ENCODE measurements around the gene MDGA2.

Gene MDGA2

DNA sequence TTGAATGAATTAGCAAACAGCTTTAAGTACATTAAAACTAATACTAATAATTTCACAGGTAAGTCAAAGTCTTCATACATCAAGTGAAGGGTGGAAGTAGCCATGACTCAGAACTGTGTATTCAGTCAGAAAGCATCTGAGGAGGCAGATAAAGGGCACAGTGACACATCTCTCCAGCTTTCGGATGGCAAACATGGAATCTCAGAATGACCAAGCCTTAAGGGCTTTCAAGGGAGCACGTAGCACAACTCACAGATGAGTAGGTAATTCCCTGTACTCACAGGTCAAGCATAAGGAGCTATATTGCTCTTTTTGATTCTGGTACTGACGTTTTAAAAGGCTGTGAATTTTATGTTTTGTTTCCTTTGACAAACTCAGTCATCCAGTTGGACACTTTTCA, 56.0 kb downstream of the MDGA2 start:
- Histone ChIP-seq H3K9ac (ENCODE audit: low read depth, low read length) (no peak overlapping the region), H2AFZ (ENCODE audit: low read depth, low read length) (no peak overlapping the region), H3K27me3 (ENCODE audit: insufficient read depth, low read length, poor library complexity) (no peaks in the 10 kb centered on the region), H4K20me1 (ENCODE audit: insufficient read depth, low read length) (no peaks in the 10 kb centered on the region), H3K9me3 (ENCODE audit: insufficient read depth, low read length, severe bottlenecking) (no peaks in the 10 kb centered on the region), H3K4me1 (ENCODE audit: insufficient read depth, low read length) (no peaks in the 10 kb centered on the region), H3K27ac (ENCODE audit: low read length) (no peak overlapping the region), H3K4me3 (ENCODE audit: low read depth in 1 of 2, low read length in 2 of 2) (no peak overlapping the region), H3K36me3 (ENCODE audit: insufficient read depth, low read length) (no peaks in the 10 kb centered on the region), H3K4me2 (ENCODE audit: insufficient read depth, low read length) (no peak overlapping the region), H3K79me2 (ENCODE audit: insufficient read depth, low read length) (no peaks in the 10 kb centered on the region)
- no peak for ATAC-seq (ENCODE audit: insufficient read depth, low read depth)
- DNase-seq, result no peak
- no peak for TF ChIP-seq EZH2 (IDR thresholded peaks at IDR 0.05; ENCODE audit: borderline replicate concordance, low read depth, low read length, severe bottlenecking)
- TF ChIP-seq, protein P1, sequence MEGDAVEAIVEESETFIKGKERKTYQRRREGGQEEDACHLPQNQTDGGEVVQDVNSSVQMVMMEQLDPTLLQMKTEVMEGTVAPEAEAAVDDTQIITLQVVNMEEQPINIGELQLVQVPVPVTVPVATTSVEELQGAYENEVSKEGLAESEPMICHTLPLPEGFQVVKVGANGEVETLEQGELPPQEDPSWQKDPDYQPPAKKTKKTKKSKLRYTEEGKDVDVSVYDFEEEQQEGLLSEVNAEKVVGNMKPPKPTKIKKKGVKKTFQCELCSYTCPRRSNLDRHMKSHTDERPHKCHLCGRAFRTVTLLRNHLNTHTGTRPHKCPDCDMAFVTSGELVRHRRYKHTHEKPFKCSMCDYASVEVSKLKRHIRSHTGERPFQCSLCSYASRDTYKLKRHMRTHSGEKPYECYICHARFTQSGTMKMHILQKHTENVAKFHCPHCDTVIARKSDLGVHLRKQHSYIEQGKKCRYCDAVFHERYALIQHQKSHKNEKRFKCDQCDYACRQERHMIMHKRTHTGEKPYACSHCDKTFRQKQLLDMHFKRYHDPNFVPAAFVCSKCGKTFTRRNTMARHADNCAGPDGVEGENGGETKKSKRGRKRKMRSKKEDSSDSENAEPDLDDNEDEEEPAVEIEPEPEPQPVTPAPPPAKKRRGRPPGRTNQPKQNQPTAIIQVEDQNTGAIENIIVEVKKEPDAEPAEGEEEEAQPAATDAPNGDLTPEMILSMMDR (IDR thresholded peaks at IDR 0.05; ENCODE audit: borderline replicate concordance, extremely low read depth, low read length, poor library complexity, severe bottlenecking), result no peak

- no peaks in the 10 kb centered on the region for H3K27me3 ChIP-seq (ENCODE audit: insufficient read depth, low read length, poor library complexity)
- no peak for DNase-seq
- no peak for ATAC-seq (ENCODE audit: insufficient read depth, low read depth)
Observed at GRCh38 chr14:47606566-47606965, 68.8 kb downstream of the MDGA2 start.

GRCh38 chr14:47596860-47597259, 78.5 kb downstream of the MDGA2 start:
- no peaks in the 10 kb centered on the region for H3K27me3 ChIP-seq (ENCODE audit: insufficient read depth, low read length, poor library complexity)
- no peak for DNase-seq

More at GRCh38 chr14:47606566-47606965, 68.8 kb downstream of the MDGA2 start:
- Histone ChIP-seq H2AFZ (ENCODE audit: low read depth, low read length) (no peak overlapping the region), H3K79me2 (ENCODE audit: insufficient read depth, low read length) (no peaks in the 10 kb centered on the region), H3K27ac (ENCODE audit: low read length) (no peak overlapping the region), H3K9ac (ENCODE audit: low read depth, low read length) (no peak overlapping the region), H3K9me3 (ENCODE audit: insufficient read depth, low read length, severe bottlenecking) (no peaks in the 10 kb centered on the region), H3K36me3 (ENCODE audit: insufficient read depth, low read length) (no peaks in the 10 kb centered on the region), H3K4me3 (ENCODE audit: low read depth in 1 of 2, low read length in 2 of 2) (no peak overlapping the region), H3K4me2 (ENCODE audit: insufficient read depth, low read length) (no peak overlapping the region), H3K4me1 (ENCODE audit: insufficient read depth, low read length) (no peaks in the 10 kb centered on the region), H4K20me1 (ENCODE audit: insufficient read depth, low read length) (no peaks in the 10 kb centered on the region)
- no peak for TF ChIP-seq EZH2 (IDR thresholded peaks at IDR 0.05; ENCODE audit: borderline replicate concordance, low read depth, low read length, severe bottlenecking)
- TF ChIP-seq, protein P1 (IDR thresholded peaks at IDR 0.05; ENCODE audit: borderline replicate concordance, extremely low read depth, low read length, poor library complexity, severe bottlenecking), result no peak

GRCh38 chr14:47596232-47596631, 79.2 kb downstream of the MDGA2 start:
- TF ChIP-seq EZH2 (IDR thresholded peaks at IDR 0.05; ENCODE audit: borderline replicate concordance, low read depth, low read length, severe bottlenecking), result no peak
- TF ChIP-seq, protein P1 (IDR thresholded peaks at IDR 0.05; ENCODE audit: borderline replicate concordance, extremely low read depth, low read length, poor library complexity, severe bottlenecking), result no peak
- ATAC-seq (ENCODE audit: insufficient read depth, low read depth) (no peak), DNase-seq (no peak)
- no peaks in the 10 kb centered on the region for H3K27me3 ChIP-seq (ENCODE audit: insufficient read depth, low read length, poor library complexity)
- no peaks in the 10 kb centered on the region for H4K20me1 ChIP-seq (ENCODE audit: insufficient read depth, low read length)
- no peaks in the 10 kb centered on the region for H3K4me1 ChIP-seq (ENCODE audit: insufficient read depth, low read length)
- H3K9ac ChIP-seq (ENCODE audit: low read depth, low read length), result no peak overlapping the region
- H3K79me2 ChIP-seq (ENCODE audit: insufficient read depth, low read length), result no peaks in the 10 kb centered on the region
- no peak overlapping the region for H3K27ac ChIP-seq (ENCODE audit: low read length)
- no peak overlapping the region for H2AFZ ChIP-seq (ENCODE audit: low read depth, low read length)
- H3K36me3 ChIP-seq (ENCODE audit: insufficient read depth, low read length), result no peaks in the 10 kb centered on the region
- no peaks in the 10 kb centered on the region for H3K9me3 ChIP-seq (ENCODE audit: insufficient read depth, low read length, severe bottlenecking)
- H3K4me2 ChIP-seq (ENCODE audit: insufficient read depth, low read length), result no peak overlapping the region
- H3K4me3 ChIP-seq (ENCODE audit: low read depth in 1 of 2, low read length in 2 of 2), result no peak overlapping the region

More at GRCh38 chr14:47596860-47597259, 78.5 kb downstream of the MDGA2 start:
- no peak for TF ChIP-seq EZH2 (IDR thresholded peaks at IDR 0.05; ENCODE audit: borderline replicate concordance, low read depth, low read length, severe bottlenecking)
- H3K36me3 ChIP-seq (ENCODE audit: insufficient read depth, low read length), result no peaks in the 10 kb centered on the region
- H4K20me1 ChIP-seq (ENCODE audit: insufficient read depth, low read length), result no peaks in the 10 kb centered on the region
- no peak overlapping the region for H2AFZ ChIP-seq (ENCODE audit: low read depth, low read length)
- no peaks in the 10 kb centered on the region for H3K4me1 ChIP-seq (ENCODE audit: insufficient read depth, low read length)
- no peak overlapping the region for H3K9ac ChIP-seq (ENCODE audit: low read depth, low read length)
- H3K9me3 ChIP-seq (ENCODE audit: insufficient read depth, low read length, severe bottlenecking), result no peaks in the 10 kb centered on the region
- H3K4me2 ChIP-seq (ENCODE audit: insufficient read depth, low read length), result no peak overlapping the region
- ATAC-seq (ENCODE audit: insufficient read depth, low read depth), result no peak
- no peaks in the 10 kb centered on the region for H3K79me2 ChIP-seq (ENCODE audit: insufficient read depth, low read length)
- no peak overlapping the region for H3K27ac ChIP-seq (ENCODE audit: low read length)
- H3K4me3 ChIP-seq (ENCODE audit: low read depth in 1 of 2, low read length in 2 of 2), result no peak overlapping the region
